Adrenal gland (tissue), 12 donors: ENCODE measurements around the gene FSIP1. TPM values are rescaled to one million over a fixed set of nuclear protein-coding genes. Genes with fewer than 3 reads are reported as not detected.
A peak's percentile ranks its signal among the peaks of the same experiment; 100 is the strongest.

ENCODE experiments used
- DNase-seq, 7 donors: peaks; one replicate each; pipeline ENCODE4 v3.0.0-alpha.2; 2019 to 2020
- H3K27ac ChIP-seq, 5 donors: fragments of 200-600 bp; sonication (generic) in 4 of 5; 1 replicate in 3 of 5; 2 replicates in 2 of 5; pipeline versions ENCODE4 v1.5.1 to v1.8.0; 2016 to 2020; ENCODE audit warnings: mild to moderate bottlenecking in 1 of 5
- H3K27me3 ChIP-seq: fragments of 200-600 bp; 2 replicates; pipeline ENCODE4 v1.8.0; 2021
- H3K36me3 ChIP-seq, 2 donors: fragments of 200-600 bp; replicated peaks in 1 of 2; 1 replicate in 1 of 2; 2 replicates in 1 of 2; pipeline versions ENCODE4 v1.5.1 to v1.8.0; 2018 to 2022
- H3K4me1 ChIP-seq, 2 donors: fragments of 200-600 bp; replicated peaks in 1 of 2; 1 replicate in 1 of 2; 2 replicates in 1 of 2; pipeline versions ENCODE4 v1.5.1 to v1.8.0; 2018 to 2021
- H3K4me3 ChIP-seq, 4 donors: fragments of 200-600 bp; sonication (generic) in 3 of 4; one replicate each; pipeline ENCODE4 v1.5.1; 2016 to 2018
- H3K9me3 ChIP-seq, 3 donors: fragments of 200-600 bp; sonication (generic) in 1 of 3; replicated peaks in 1 of 3; 1 replicate in 2 of 3; 2 replicates in 1 of 3; pipeline versions ENCODE4 v1.5.1 to v1.8.0; 2016 to 2021
- CTCF ChIP-seq, 6 experiments: fragments of 450-650 bp in 4 of 6; fragments of 200-600 bp in 2 of 6; sonication (generic) in 1 of 6; IDR thresholded peaks; 1 replicate in 5 of 6; 2 replicates in 1 of 6; pipeline versions ENCODE4 v1.5.1 to v1.8.0; 2016 to 2021; ENCODE audit warnings: antibody characterized with exemption in 6 of 6, mild to moderate bottlenecking in 2 of 6, moderate library complexity in 1 of 6
- POLR2A ChIP-seq, 2 donors: fragments of 450-650 bp; IDR thresholded peaks; one replicate each; pipeline ENCODE4 v1.6.1; 2017; ENCODE audit warnings: antibody characterized with exemption in 2 of 2, mild to moderate bottlenecking in 2 of 2, moderate library complexity in 1 of 2
- WGBS, 4 donors: extraction: QIAGEN DNeasy Blood & Tissue Kit in 2 of 4; methylation state at CpG; one replicate each; pipeline versions ENCODE4 v1.1.5 to v1.1.7; 2013 to 2017; 5-methylcytosine and 5-hydroxymethylcytosine counted together
- intact Hi-C, 2 donors: fragments of 100-400 bp; cut with DNase I; formaldehyde crosslinking; loops; one replicate each; pipeline versions ENCODE4 v1.14.1 to v1.15.0; 2022 to 2023
- polyA plus RNA-seq, 3 donors: library from polyadenylated mRNA; stranded (reverse); fragments of 200-250 nt in 2 of 3; fragments of 350-450 nt in 1 of 3; fragmentation: Illumina TruSeq in 1 of 3; extraction: RNeasy Lipid Tissue Mini Kit (QIAGEN cat#74804) in 1 of 3; gene quantifications; one replicate each; pipeline ENCODE4 v1.2.3, GENCODE V29; 2013 to 2014
- total RNA-seq, 9 donors: library from RNA; depleted of rRNA in 4 of 9; stranded (reverse); fragments of >200 nt in 4 of 9; fragments of 120-200 nt in 1 of 9; fragmentation: NEBNext Ultra II Directional in 1 of 9; extraction: Animal tissue kit (Norgen Biotek cat#: 25700) in 1 of 9; gene quantifications; one replicate each; pipeline versions ENCODE4 v1.1.0 to v1.2.4, GENCODE V29; 2013 to 2023
- donor health status: healthy with polysubstance abuse.
- donor health status: Bipolar disorder and iron deficiency.
- donor health status: DM: yes; HTN: yes; CAD: no.
- donor health status: DM: no; HTN: no; CAD: no.
- donor health status: DM: no; HTN: no; CAD: no.
- donor health status: DM: yes; HTN: yes; CAD: no.

The FSIP1 gene
- total and polyA plus RNA-seq, 12 donors = 0.11 to 0.60 (median 0.25) TPM; not detected in 2

GRCh38 chr15:39598958-39599845, 183.4 kb downstream of the FSIP1 start:
- H3K9me3 ChIP-seq = no peaks in the 10 kb centered on the region
- DNase-seq = no peak
- peaks cover 0 to 13% of the 10 kb centered on the region in 2 donors for H3K36me3 ChIP-seq
- H3K27ac ChIP-seq = no peak overlapping the region
- H3K4me3 ChIP-seq = no peak overlapping the region
- no peaks in the 10 kb centered on the region for H3K27me3 ChIP-seq
- TF ChIP-seq CTCF (IDR thresholded peaks at IDR 0.05) (no peak), POLR2A (IDR thresholded peaks at IDR 0.05) (peak in 1 of 2 donors; percentile 12)
- 81 to 92% (median 83%) methylated on average over 12 of the region's 12 CpGs for WGBS, 4 donors
- intact Hi-C loops = no loop called here
- no peaks in the 10 kb centered on the region for H3K4me1 ChIP-seq

- no peaks in the 10 kb centered on the region for H3K4me1 ChIP-seq
- H3K36me3 ChIP-seq = peaks cover 0 to 22% of the 10 kb centered on the region in 2 donors
- H3K27me3 ChIP-seq = no peaks in the 10 kb centered on the region
- DNase-seq = no peak
- intact Hi-C loops = no loop called here
- no peaks in the 10 kb centered on the region for H3K9me3 ChIP-seq
- no peak for TF ChIP-seq CTCF (IDR thresholded peaks at IDR 0.05)
- TF ChIP-seq POLR2A (IDR thresholded peaks at IDR 0.05) = peak in 1 of 2 donors; percentile 8
- WGBS, 4 donors = 47 to 53% (median 50%) methylated on average over 3 of the region's 3 CpGs
- H3K27ac ChIP-seq = no peak overlapping the region
- H3K4me3 ChIP-seq = no peak overlapping the region
These were observed 184.3 kb downstream of the FSIP1 start for GRCh38 chr15:39598186-39598850.

- H3K36me3 ChIP-seq = peaks cover 0 to 27% of the 10 kb centered on the region in 2 donors
- intact Hi-C loops = no loop called here
- TF ChIP-seq CTCF (IDR thresholded peaks at IDR 0.05) = no peak
- no peak for TF ChIP-seq POLR2A (IDR thresholded peaks at IDR 0.05)
- H3K4me1 ChIP-seq = no peaks in the 10 kb centered on the region
- WGBS, 4 donors = 83 to 89% (median 87%) methylated on average over 6 of the region's 6 CpGs
- H3K9me3 ChIP-seq = no peaks in the 10 kb centered on the region
- DNase-seq = no peak
- H3K4me3 ChIP-seq = no peak overlapping the region
- no peaks in the 10 kb centered on the region for H3K27me3 ChIP-seq
- no peak overlapping the region for H3K27ac ChIP-seq
These were observed 184.9 kb downstream of the FSIP1 start for GRCh38 chr15:39597751-39598185.

GRCh38 chr15:39597336-39597735, 185.3 kb downstream of the FSIP1 start:
- DNase-seq = no peak
- Histone ChIP-seq H3K27ac (no peak overlapping the region), H3K4me3 (no peak overlapping the region), H3K27me3 (no peaks in the 10 kb centered on the region), H3K9me3 (no peaks in the 10 kb centered on the region), H3K36me3 (peaks cover 0 to 32% of the 10 kb centered on the region in 2 donors), H3K4me1 (no peaks in the 10 kb centered on the region)
- no peak for TF ChIP-seq CTCF (IDR thresholded peaks at IDR 0.05)
- TF ChIP-seq POLR2A (IDR thresholded peaks at IDR 0.05) = no peak
- 76 to 90% (median 83%) methylated on average over 2 of the region's 2 CpGs for WGBS, 4 donors
- intact Hi-C loops = no loop called here
